Right renal pelvis (tissue), 4 donors: ENCODE measurements around the gene BEGAIN. TPM values are rescaled to one million over a fixed set of nuclear protein-coding genes. Genes with fewer than 3 reads are reported as not detected.

Experiments
- DNase-seq, 4 donors: peaks; one replicate each; pipeline ENCODE4 v3.0.0-alpha.2; 2013; ENCODE audit warnings: low read depth in 4 of 4, low spot score in 3 of 4, missing footprints in 1 of 4
- polyA plus RNA-seq, 4 donors: library from polyadenylated mRNA; unstranded; fragments of 120-200 nt; gene quantifications; one replicate each; pipeline ENCODE4 v1.2.1, GENCODE V29; 2013; ENCODE audit not compliant: insufficient read length in 4 of 4

The BEGAIN gene
- 1 to 10 TPM; 1.5 to 3.0 (median 2.3) TPM for polyA plus RNA-seq

- no peak for DNase-seq
Observed at GRCh38 chr14:100587086-100587762, at the start of gene BEGAIN. Gene BEGAIN (minus strand): TSS chr14:100587417. CDS start chr14:100587290, 127 bp downstream.

GRCh38 chr14:100636559-100636958, 49.3 kb upstream of the BEGAIN start:
- no peak for DNase-seq

GRCh38 chr14:100634026-100634425, 46.8 kb upstream of the BEGAIN start:
- DNase-seq = no peak

GRCh38 chr14:100633406-100633805, 46.2 kb upstream of the BEGAIN start:
- no peak for DNase-seq

- no peak for DNase-seq
Observed at GRCh38 chr14:100629696-100630095, 42.5 kb upstream of the BEGAIN start.

- DNase-seq = no peak
Observed at GRCh38 chr14:100629098-100629497, 41.9 kb upstream of the BEGAIN start.

GRCh38 chr14:100628225-100628624, 41.0 kb upstream of the BEGAIN start:
- no peak for DNase-seq

- no peak for DNase-seq
Observed at GRCh38 chr14:100626614-100627013, 39.4 kb upstream of the BEGAIN start.

- no peak for DNase-seq
Observed at GRCh38 chr14:100623961-100624360, 36.7 kb upstream of the BEGAIN start.

GRCh38 chr14:100623557-100623956, 36.3 kb upstream of the BEGAIN start:
- no peak for DNase-seq

- DNase-seq = no peak
Observed at GRCh38 chr14:100622708-100623485, 35.7 kb upstream of the BEGAIN start.

GRCh38 chr14:100622224-100622623, 35.0 kb upstream of the BEGAIN start:
- no peak for DNase-seq

- no peak for DNase-seq
Observed at GRCh38 chr14:100621806-100622205, 34.6 kb upstream of the BEGAIN start.

GRCh38 chr14:100620255-100621100, 33.3 kb upstream of the BEGAIN start:
- DNase-seq = no peak

- DNase-seq = no peak
Observed at GRCh38 chr14:100619396-100620254, 32.4 kb upstream of the BEGAIN start.

GRCh38 chr14:100618763-100619320, 31.6 kb upstream of the BEGAIN start:
- DNase-seq = no peak

GRCh38 chr14:100618318-100618693, 31.1 kb upstream of the BEGAIN start:
- DNase-seq = no peak

- no peak for DNase-seq
Observed at GRCh38 chr14:100617410-100618317, 30.4 kb upstream of the BEGAIN start.

- DNase-seq = no peak
Observed at GRCh38 chr14:100616854-100617409, 29.7 kb upstream of the BEGAIN start.
